IMR-90 (cell line): ENCODE data around the gene KRABD2. TPM values are rescaled to one million over a fixed set of nuclear protein-coding genes. Genes with fewer than 3 reads are reported as not detected.

Source experiments
- ATAC-seq: fragments of 200-7000 bp; cut with Tn5 transposase; 2 replicates; pipeline ENCODE4 v1.9.1; 2020; ENCODE audit warnings: low read depth, mild to moderate bottlenecking, moderate library complexity
- BruUV-seq: library from RNA; stranded (reverse); fragments of 400-500 nt; replicated peaks from 2 replicates; lab custom pipeline; 2021; lab: Mats Ljungman, UMichigan
- CTCF ChIA-PET: fragments of 300-600 bp; formaldehyde crosslinking; extraction: SDS; loops from one replicate; lab custom pipeline; 2021; ENCODE audit warnings: antibody characterized with exemption; lab: Yijun Ruan, JAX
- POLR2A ChIA-PET: fragments of 300-600 bp; sonication (Branson Sonifier 250); formaldehyde crosslinking; loops from one replicate; lab custom pipeline; 2022; ENCODE audit warnings: antibody characterized with exemption; ENCODE audit not compliant: unreplicated experiment; lab: Charles Lee
- DNase-seq: peaks from one replicate; pipeline ENCODE4 v3.0.0; 2013
- H2AFZ ChIP-seq: replicated peaks from 2 replicates; pipeline ENCODE3; 2013; ENCODE audit warnings: low read length, mild to moderate bottlenecking; ENCODE audit not compliant: poor library complexity
- H2AK5ac ChIP-seq: 2 replicates; pipeline ENCODE4 v1.6.1; 2013; ENCODE audit warnings: low read depth, low read length, inconsistent platforms
- H2AK9ac ChIP-seq: replicated peaks from 2 replicates; pipeline ENCODE3; 2013; ENCODE audit warnings: mild to moderate bottlenecking, low read depth, low read length, moderate library complexity; ENCODE audit not compliant: poor library complexity
- H2BK120ac ChIP-seq: 2 replicates; pipeline ENCODE4 v1.6.1; 2013; ENCODE audit warnings: low read depth, low read length, inconsistent platforms
- H2BK15ac ChIP-seq: 3 replicates; pipeline ENCODE4 v1.6.1; 2013; ENCODE audit warnings: low read depth, low read length, inconsistent platforms
- H2BK20ac ChIP-seq: 2 replicates; pipeline ENCODE4 v1.6.1; 2013; ENCODE audit warnings: low read depth, mild to moderate bottlenecking, inconsistent platforms, low read length, moderate library complexity
- H2BK5ac ChIP-seq: 2 replicates; pipeline ENCODE4 v1.6.1; 2013; ENCODE audit warnings: mild to moderate bottlenecking, low read depth, low read length, inconsistent platforms; ENCODE audit not compliant: poor library complexity, severe bottlenecking
- H3K14ac ChIP-seq: replicated peaks from 2 replicates; pipeline ENCODE4 v1.6.1; 2013; ENCODE audit warnings: low read depth, low read length, inconsistent platforms
- H3K18ac ChIP-seq: 2 replicates; pipeline ENCODE4 v1.6.1; 2013; ENCODE audit warnings: low read depth, low read length, control low read depth
- H3K23ac ChIP-seq: 2 replicates; pipeline ENCODE4 v1.6.1; 2013; ENCODE audit warnings: low read depth, low read length, inconsistent platforms
- H3K27ac ChIP-seq: 2 replicates; pipeline ENCODE4 v1.5.1; 2013; ENCODE audit warnings: mild to moderate bottlenecking, control low read depth, low read length; ENCODE audit not compliant: insufficient read depth
- H3K27me3 ChIP-seq: 2 replicates; pipeline ENCODE4 v1.6.1; 2013; ENCODE audit warnings: low read length; ENCODE audit not compliant: control insufficient read depth, insufficient read depth
- H3K36me3 ChIP-seq: 2 replicates; pipeline ENCODE4 v1.6.1; 2013; ENCODE audit warnings: low read length, mixed read lengths; ENCODE audit not compliant: control insufficient read depth, insufficient read depth
- H3K4ac ChIP-seq: 2 replicates; pipeline ENCODE4 v1.6.1; 2013; ENCODE audit warnings: low read depth, low read length, inconsistent platforms
- H3K4me1 ChIP-seq: 2 replicates; pipeline ENCODE4 v1.6.1; 2013; ENCODE audit warnings: low read length, mixed read lengths; ENCODE audit not compliant: control insufficient read depth, insufficient read depth
- H3K4me2 ChIP-seq: 2 replicates; pipeline ENCODE4 v1.6.1; 2013; ENCODE audit warnings: low read depth, mild to moderate bottlenecking, control low read depth, low read length, moderate library complexity
- H3K4me3 ChIP-seq: 2 replicates; pipeline ENCODE4 v1.5.1; 2013; ENCODE audit warnings: low read depth, mild to moderate bottlenecking, control low read depth, low read length, moderate library complexity; ENCODE audit not compliant: insufficient read depth
- H3K56ac ChIP-seq: 2 replicates; pipeline ENCODE4 v1.6.1; 2013; ENCODE audit warnings: low read length, inconsistent platforms; ENCODE audit not compliant: insufficient read depth; ENCODE audit errors: extremely low read depth
- H3K79me1 ChIP-seq, 2 experiments: 2 replicates each; pipeline ENCODE4 v1.6.1; 2013; ENCODE audit warnings: low read length in 2 of 2, inconsistent platforms in 1 of 2, low read depth in 1 of 2
- H3K9ac ChIP-seq: 2 replicates; pipeline ENCODE4 v1.6.1; 2013; ENCODE audit warnings: low read depth, low read length, control low read depth
- H3K9me1 ChIP-seq: 2 replicates; pipeline ENCODE4 v1.6.1; 2013; ENCODE audit warnings: low read length, inconsistent platforms; ENCODE audit not compliant: insufficient read depth
- H3K9me3 ChIP-seq: 2 replicates; pipeline ENCODE4 v1.6.1; 2013; ENCODE audit warnings: low read length; ENCODE audit not compliant: control insufficient read depth, insufficient read depth
- H4K20me1 ChIP-seq: 2 replicates; pipeline ENCODE4 v1.6.1; 2013; ENCODE audit warnings: low read length, inconsistent platforms; ENCODE audit not compliant: insufficient read depth
- H4K5ac ChIP-seq: 2 replicates; pipeline ENCODE4 v1.6.1; 2013; ENCODE audit warnings: mild to moderate bottlenecking, low read depth, low read length, control low read depth
- H4K8ac ChIP-seq, 2 experiments: 2 replicates each; pipeline ENCODE4 v1.6.1; 2013; ENCODE audit warnings: low read depth in 2 of 2, low read length in 2 of 2, control low read depth in 1 of 2, inconsistent platforms in 1 of 2
- H4K91ac ChIP-seq: 2 replicates; pipeline ENCODE4 v1.6.1; 2013; ENCODE audit warnings: low read depth, low read length, inconsistent platforms; ENCODE audit not compliant: insufficient read depth
- FOS ChIP-seq: fragments of 150-350 bp; IDR thresholded peaks from 2 replicates; pipeline ENCODE4 v1.6.1; 2016; ENCODE audit warnings: low read depth, low read length
- MXI1 ChIP-seq: IDR thresholded peaks from 2 replicates; pipeline ENCODE4 v1.6.1; 2012; ENCODE audit warnings: low read depth, mild to moderate bottlenecking, low read length, moderate library complexity, borderline replicate concordance
- POLR2A ChIP-seq: IDR thresholded peaks from 2 replicates; pipeline ENCODE4 v1.6.1; 2012; ENCODE audit warnings: mild to moderate bottlenecking, low read depth, low read length
- RCOR1 ChIP-seq: IDR thresholded peaks from 2 replicates; pipeline ENCODE4 v1.6.1; 2012; ENCODE audit warnings: mild to moderate bottlenecking, low read length, improper control_type of control experiment; ENCODE audit not compliant: insufficient replicate concordance
- SMC3 ChIP-seq: fragments of 150-350 bp; IDR thresholded peaks from 2 replicates; pipeline ENCODE4 v1.6.1; 2016; ENCODE audit warnings: low read depth, mild to moderate bottlenecking, antibody characterized with exemption, low read length, moderate library complexity
- WGBS, 2 experiments: methylation state at CpG; one replicate each; pipeline versions ENCODE4 v1.1.5 to v1.1.7; 2013; ENCODE audit warnings: missing lambda C conversion rate in 2 of 2; ENCODE audit not compliant: insufficient read length in 1 of 2; ENCODE audit errors: extremely low coverage in 2 of 2; 5-methylcytosine and 5-hydroxymethylcytosine counted together
- dilution Hi-C: fragments of 300-500 bp; cut with HindIII; formaldehyde crosslinking; loops from one replicate; pipeline ENCODE4 v1.14.3; 2018; ENCODE audit warnings: low sequenced_read_pairs; ENCODE audit not compliant: unreplicated experiment
- in situ Hi-C: fragments of 300-500 bp; cut with MboI; formaldehyde crosslinking; loops from 3 replicates; pipeline ENCODE4 v1.14.3; 2019; ENCODE audit warnings: low sequenced_read_pairs, inconsistent platforms, mixed read lengths
- intact Hi-C: fragments of 100-400 bp; cut with micrococcal nuclease; formaldehyde crosslinking; loops from 2 replicates; pipeline ENCODE4 v1.10.0; 2022
- microRNA-seq, 2 experiments: library from miRNA; stranded (forward) in 1 of 2; unstranded in 1 of 2; fragments of 10-50 nt in 1 of 2; fragments of <30 nt in 1 of 2; gene quantifications in 1 of 2; microRNA quantifications in 1 of 2; one replicate each; pipeline versions ENCODE3 to v1.1.0; 2013 to 2020; ENCODE audit not compliant: insufficient read depth in 1 of 2, insufficient read length in 1 of 2, unreplicated experiment in 1 of 2
- polyA plus RNA-seq, 3 experiments: library from polyadenylated mRNA; depleted of rRNA; stranded (reverse); fragments of >200 nt; gene quantifications; 2 replicates each; pipeline ENCODE4 v1.2.3, GENCODE V29; 2012; ENCODE audit warnings: low replicate concordance in 1 of 3
- small RNA-seq, 5 experiments: library from RNA; depleted of rRNA; stranded (forward); fragments of <200 nt; gene quantifications; one replicate each; pipeline ENCODE3, GENCODE V24; 2012
- total RNA-seq: library from RNA; depleted of rRNA; stranded (reverse); fragments of >200 nt; gene quantifications from 2 replicates; pipeline ENCODE4 v1.2.3, GENCODE V29; 2012; rRNA removed
- TF ChIP-seq, protein P1 (sequence below): conservative IDR thresholded peaks from 2 replicates; pipeline ENCODE4 v1.5.1; 2012; ENCODE audit warnings: mild to moderate bottlenecking, low read depth, low read length, improper control_type of control experiment
- TF ChIP-seq, protein P2 (sequence below): fragments of 150-350 bp; IDR thresholded peaks from 2 replicates; pipeline ENCODE4 v1.6.1; 2017; ENCODE audit warnings: mild to moderate bottlenecking, antibody characterized with exemption, low read length, low read depth

The KRABD2 gene

GRCh38 chr17:8327303-8327649, 49.2 kb downstream of the KRABD2 start:
- Histone ChIP-seq H2BK20ac (0 out of 2 replicates have a peak overlapping the region, but pooled peaks have one; percentile 35), H3K4me1 (peaks cover 2% of the 10 kb centered on the region; the same call in 1 of the 2 replicates), H3K36me3 (no peaks in the 10 kb centered on the region), H3K27me3 (peaks cover 10% of the 10 kb centered on the region; the same call in 1 of the 2 replicates), H3K18ac (no peak overlapping the region; the same call in 1 of the 2 replicates), H2AFZ (peak overlapping the region; percentile 96), H4K5ac (no peak overlapping the region; the same call in 1 of the 2 replicates), H3K4me3 (peak overlapping the region; percentile 33; the same call in 1 of the 2 replicates), H3K23ac (no peak overlapping the region), H3K9ac (no peak overlapping the region), H3K79me1 (no peaks in the 10 kb centered on the region), H2AK5ac (no peak overlapping the region), H3K27ac (no peak overlapping the region), H4K91ac (peak overlapping the region; percentile 35; the same call in 1 of the 2 replicates), H3K56ac (no peak overlapping the region), H2BK15ac (peak overlapping the region; percentile 28; the same call in 1 of the 3 replicates), H3K4ac (peak overlapping the region; percentile 78; the same call in 1 of the 2 replicates), H2AK9ac (peak overlapping the region; percentile 65), H3K9me1 (no peaks in the 10 kb centered on the region), H4K8ac (peak overlapping the region; percentile 95), H2BK120ac (no peak overlapping the region; the same call in 1 of the 2 replicates), H3K14ac (no peak overlapping the region; the same call in 1 of the 2 replicates), H2BK5ac (no peak overlapping the region), H3K4me2 (peak overlapping the region; percentile 90), H4K20me1 (no peaks in the 10 kb centered on the region), H3K9me3 (no peaks in the 10 kb centered on the region)
- TF ChIP-seq SMC3 (no peak), RCOR1 (no peak), FOS (no peak), MXI1 (no peak), POLR2A (no peak)
- TF ChIP-seq, protein P1, sequence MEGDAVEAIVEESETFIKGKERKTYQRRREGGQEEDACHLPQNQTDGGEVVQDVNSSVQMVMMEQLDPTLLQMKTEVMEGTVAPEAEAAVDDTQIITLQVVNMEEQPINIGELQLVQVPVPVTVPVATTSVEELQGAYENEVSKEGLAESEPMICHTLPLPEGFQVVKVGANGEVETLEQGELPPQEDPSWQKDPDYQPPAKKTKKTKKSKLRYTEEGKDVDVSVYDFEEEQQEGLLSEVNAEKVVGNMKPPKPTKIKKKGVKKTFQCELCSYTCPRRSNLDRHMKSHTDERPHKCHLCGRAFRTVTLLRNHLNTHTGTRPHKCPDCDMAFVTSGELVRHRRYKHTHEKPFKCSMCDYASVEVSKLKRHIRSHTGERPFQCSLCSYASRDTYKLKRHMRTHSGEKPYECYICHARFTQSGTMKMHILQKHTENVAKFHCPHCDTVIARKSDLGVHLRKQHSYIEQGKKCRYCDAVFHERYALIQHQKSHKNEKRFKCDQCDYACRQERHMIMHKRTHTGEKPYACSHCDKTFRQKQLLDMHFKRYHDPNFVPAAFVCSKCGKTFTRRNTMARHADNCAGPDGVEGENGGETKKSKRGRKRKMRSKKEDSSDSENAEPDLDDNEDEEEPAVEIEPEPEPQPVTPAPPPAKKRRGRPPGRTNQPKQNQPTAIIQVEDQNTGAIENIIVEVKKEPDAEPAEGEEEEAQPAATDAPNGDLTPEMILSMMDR: no peak
- TF ChIP-seq, protein P2, sequence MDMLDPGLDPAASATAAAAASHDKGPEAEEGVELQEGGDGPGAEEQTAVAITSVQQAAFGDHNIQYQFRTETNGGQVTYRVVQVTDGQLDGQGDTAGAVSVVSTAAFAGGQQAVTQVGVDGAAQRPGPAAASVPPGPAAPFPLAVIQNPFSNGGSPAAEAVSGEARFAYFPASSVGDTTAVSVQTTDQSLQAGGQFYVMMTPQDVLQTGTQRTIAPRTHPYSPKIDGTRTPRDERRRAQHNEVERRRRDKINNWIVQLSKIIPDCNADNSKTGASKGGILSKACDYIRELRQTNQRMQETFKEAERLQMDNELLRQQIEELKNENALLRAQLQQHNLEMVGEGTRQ: no peak
- no peak; the same call in 1 of the 2 replicates for ATAC-seq
- intact Hi-C loops (no loop called here), dilution Hi-C loops (no loop called here), in situ Hi-C loops (no loop called here)
- no peak for DNase-seq
- CTCF ChIA-PET: no interaction called here
- WGBS, 2 experiments: 31% methylated on average over 12 of the region's 25 CpGs; no CpG with 5 or more reads in 1 of the 2 experiments
- POLR2A ChIA-PET: interaction anchor here (0.6 kb wide), 1 partner anchor 131 kb away, joined by 3 read pairs; no protein-coding TSS in a partner anchor
- BruUV-seq: no TSS peak

Small RNA genes within 50 kb of the gene (microRNA-seq; reads per million reads assigned to microRNA genes)
- not detected for gene RF00265 (ENCODE audit: insufficient read depth, insufficient read length)

Small RNA genes within 50 kb of the gene (small RNA-seq; reads per million reads assigned to genes)
- 0 to 0.15 (median 0) reads per million in 5 experiments for gene RF00265

Other genes starting within 250 kb of the KRABD2 start
- 1.7 and 3.4 TPM in 2 replicates for gene PER1, start 224.3 kb downstream of the KRABD2 start, total RNA-seq
- gene PER1, start 224.3 kb downstream of the KRABD2 start, polyA plus RNA-seq (2012; rRNA removed): 10.5 and 11.5 TPM in 2 replicates
- 2.2 and 2.3 TPM in 2 replicates for gene VAMP2, start 213.8 kb downstream of the KRABD2 start, total RNA-seq
- 27.3 and 33.3 TPM in 2 replicates for gene VAMP2, start 213.8 kb downstream of the KRABD2 start, polyA plus RNA-seq (2012; rRNA removed)
- 14.3 and 60.3 TPM in 2 replicates for gene TMEM107, start 200.3 kb downstream of the KRABD2 start, total RNA-seq
- gene TMEM107, start 200.3 kb downstream of the KRABD2 start, polyA plus RNA-seq (2012; rRNA removed): 12.9 and 13.4 TPM in 2 replicates
- gene BORCS6, start 186.5 kb downstream of the KRABD2 start, total RNA-seq: 2.7 and 3.1 TPM in 2 replicates
- 3.3 and 4.3 TPM in 2 replicates for gene BORCS6, start 186.5 kb downstream of the KRABD2 start, polyA plus RNA-seq (2012; rRNA removed)
- 38.9 and 45.9 TPM in 2 replicates for gene AURKB, start 166.1 kb downstream of the KRABD2 start, total RNA-seq
- gene AURKB, start 166.1 kb downstream of the KRABD2 start, polyA plus RNA-seq (2012; rRNA removed): 55.0 and 62.0 TPM in 2 replicates
- gene CTC1, start 128.6 kb downstream of the KRABD2 start, total RNA-seq: 1.1 and 1.8 TPM in 2 replicates
- 6.1 and 9.0 TPM in 2 replicates for gene CTC1, start 128.6 kb downstream of the KRABD2 start, polyA plus RNA-seq (2012; rRNA removed)
- 22.2 and 26.2 TPM in 2 replicates for gene PFAS, start 127.4 kb downstream of the KRABD2 start, total RNA-seq
- 20.5 and 20.7 TPM in 2 replicates for gene PFAS, start 127.4 kb downstream of the KRABD2 start, polyA plus RNA-seq (2012; rRNA removed)
- 16.1 and 19.5 TPM in 2 replicates for gene RANGRF, start 88.0 kb downstream of the KRABD2 start, total RNA-seq
- 36.6 and 42.9 TPM in 2 replicates for gene RANGRF, start 88.0 kb downstream of the KRABD2 start, polyA plus RNA-seq (2012; rRNA removed)
- 0.18 and 0.28 TPM in 2 replicates for gene SLC25A35, start 81.3 kb downstream of the KRABD2 start, total RNA-seq
- gene SLC25A35, start 81.3 kb downstream of the KRABD2 start, polyA plus RNA-seq (2012; rRNA removed): 2.0 and 3.1 TPM in 2 replicates
- not detected in 2 replicates for gene ARHGEF15, start 66.5 kb downstream of the KRABD2 start, total RNA-seq
- not detected in 2 replicates for gene ARHGEF15, start 66.5 kb downstream of the KRABD2 start, polyA plus RNA-seq (2012; rRNA removed)
- not detected in 2 replicates for gene ODF4, start 36.9 kb downstream of the KRABD2 start, total RNA-seq
- not detected in 2 replicates for gene ODF4, start 36.9 kb downstream of the KRABD2 start, polyA plus RNA-seq (2012; rRNA removed)
- 5,013 and 5,721 TPM in 2 replicates for gene RPL26, start 6.5 kb upstream of the KRABD2 start, total RNA-seq
- gene RPL26, start 6.5 kb upstream of the KRABD2 start, polyA plus RNA-seq (2012; rRNA removed): 3,797 and 4,763 TPM in 2 replicates
- gene RNF222, start 21.1 kb upstream of the KRABD2 start, total RNA-seq: not detected in 2 replicates
- gene RNF222, start 21.1 kb upstream of the KRABD2 start, polyA plus RNA-seq (2012; rRNA removed): not detected in 2 replicates
- 28.9 and 40.3 TPM in 2 replicates for gene NDEL1, start 59.2 kb upstream of the KRABD2 start, total RNA-seq
- 95.6 and 97.7 TPM in 2 replicates for gene NDEL1, start 59.2 kb upstream of the KRABD2 start, polyA plus RNA-seq (2012; rRNA removed)